Cardiac septum (tissue), 1 donor: ENCODE measurements around the gene LONRF2. TPM values are rescaled to one million over a fixed set of nuclear protein-coding genes. Genes with fewer than 3 reads are reported as not detected.
"Not testable (repeated sequence)": the region's sequence is repeated elsewhere in the genome, so short reads cannot be mapped to it uniquely, and the experiment has no call there.

Source experiments
- DNase-seq: peaks from one replicate; pipeline ENCODE4 v3.0.0-alpha.2; 2020; ENCODE audit warnings: low spot score
- intact Hi-C: fragments of 100-400 bp; cut with DNase I; formaldehyde crosslinking; loops from one replicate; pipeline ENCODE4 v1.14.0; 2022
- long read RNA-seq: library from polyadenylated mRNA; unstranded; transcript quantifications from one replicate; pipeline ENCODE4 v2.0.0, GENCODE V29; 2021
- total RNA-seq: library from RNA; stranded (reverse); fragmentation: NEBNext Ultra II Directional; extraction: Animal tissue kit (Norgen Biotek cat#: 25700); gene quantifications from one replicate; pipeline ENCODE4 v1.2.1, GENCODE V29; 2021
- donor health status: DM: no; HTN: no; CAD: no.

The LONRF2 gene
- 24.5 TPM for total RNA-seq
- long read RNA-seq, full-length matches to known transcripts: 7 of 34 reads
- long read RNA-seq, partial matches to known transcripts: 2 of 34 reads
- long read RNA-seq, other reads (novel, unspliced or antisense): 25 of 34 reads

- intact Hi-C loops: loop anchor here (5.0 kb wide), 2 partner anchors 95 to 240 kb away; partner anchors contain the start of genes CHST10 and PDCL3
- peak; percentile 77 for DNase-seq
These were observed at the start of gene LONRF2 for GRCh38 chr2:100321866-100322820. TSS of gene LONRF2 (minus strand) at chr2:100322501. CDS start at chr2:100322093, 408 bp downstream.

- intact Hi-C loops: no loop called here
- DNase-seq: no peak
These were observed 44.9 kb upstream of the LONRF2 start for GRCh38 chr2:100367163-100367562.

- intact Hi-C loops: no loop called here
These were observed 43.1 kb upstream of the LONRF2 start for GRCh38 chr2:100365434-100365833.

GRCh38 chr2:100362269-100362668 is 40.0 kb upstream of the LONRF2 start:
- DNase-seq, intact Hi-C loops: not testable (repeated sequence)

More at GRCh38 chr2:100365434-100365833, 43.1 kb upstream of the LONRF2 start:
- no peak for DNase-seq

DNA sequence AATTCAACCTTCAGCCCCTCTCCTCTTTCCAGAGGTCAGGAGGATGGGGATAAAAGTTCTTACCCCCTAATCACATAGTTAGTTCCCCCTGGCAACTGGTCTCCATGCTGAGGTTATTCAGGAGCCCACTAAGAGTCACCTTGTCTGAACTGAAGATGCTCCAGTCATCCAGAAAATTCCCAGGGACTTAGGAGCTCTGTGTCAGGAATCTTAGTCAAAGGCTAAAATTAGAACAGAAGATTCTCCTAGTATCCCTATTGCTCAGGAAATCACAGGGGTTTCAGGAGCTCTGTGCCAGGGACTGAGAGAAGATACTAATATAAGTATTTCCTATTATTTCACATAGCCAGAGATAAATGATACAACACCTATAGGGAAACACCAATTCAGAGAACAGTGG is 37.3 kb upstream of the LONRF2 start:
- intact Hi-C loops: no loop called here

DNA sequence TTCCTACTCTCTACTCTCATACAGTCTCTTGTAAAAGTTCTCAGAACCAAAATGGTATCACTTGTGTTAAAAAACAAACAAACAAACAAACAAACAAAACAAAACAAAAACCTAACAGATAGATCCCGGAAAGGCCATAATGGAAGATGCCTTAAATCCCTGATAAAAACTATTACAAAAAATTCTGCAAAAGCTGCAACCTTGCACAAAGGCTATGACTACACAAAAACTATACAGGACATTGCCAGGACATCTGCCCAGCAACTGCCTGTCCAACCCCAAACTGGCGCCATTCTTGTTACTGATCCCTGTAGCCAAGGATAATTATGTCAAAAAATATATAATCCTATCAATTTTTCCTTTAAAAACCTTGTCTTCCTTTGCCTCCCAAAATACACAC is 36.3 kb upstream of the LONRF2 start:
- DNase-seq: no peak
- intact Hi-C loops: no loop called here

More for the DNA sequence above, 37.3 kb upstream of the LONRF2 start:
- DNase-seq: no peak

DNA sequence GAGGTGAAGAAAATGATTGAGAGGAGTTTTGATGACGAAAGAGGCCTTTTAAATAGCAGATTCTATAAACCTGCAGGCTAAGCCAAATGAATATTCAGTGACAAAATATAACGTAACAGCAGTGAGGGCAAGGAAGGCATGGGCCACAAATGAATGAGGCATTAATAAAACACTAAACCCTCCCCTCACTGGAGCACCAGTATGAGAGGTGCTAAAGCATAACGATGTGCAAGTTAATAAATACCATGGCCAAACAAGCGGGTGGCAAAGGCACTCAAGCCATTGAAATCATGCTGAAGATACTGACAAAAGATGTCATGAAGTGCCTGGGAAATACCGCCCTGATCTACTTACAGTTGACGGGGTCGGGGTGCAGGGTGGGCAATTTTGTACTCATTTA is 30.2 kb upstream of the LONRF2 start:
- DNase-seq: no peak
- intact Hi-C loops: no loop called here

GRCh38 chr2:100350661-100351185 is 28.4 kb upstream of the LONRF2 start:
- intact Hi-C loops: no loop called here
- no peak for DNase-seq

- DNase-seq, intact Hi-C loops: not testable (repeated sequence)
These were observed 22.8 kb upstream of the LONRF2 start for GRCh38 chr2:100345144-100345543.

DNA sequence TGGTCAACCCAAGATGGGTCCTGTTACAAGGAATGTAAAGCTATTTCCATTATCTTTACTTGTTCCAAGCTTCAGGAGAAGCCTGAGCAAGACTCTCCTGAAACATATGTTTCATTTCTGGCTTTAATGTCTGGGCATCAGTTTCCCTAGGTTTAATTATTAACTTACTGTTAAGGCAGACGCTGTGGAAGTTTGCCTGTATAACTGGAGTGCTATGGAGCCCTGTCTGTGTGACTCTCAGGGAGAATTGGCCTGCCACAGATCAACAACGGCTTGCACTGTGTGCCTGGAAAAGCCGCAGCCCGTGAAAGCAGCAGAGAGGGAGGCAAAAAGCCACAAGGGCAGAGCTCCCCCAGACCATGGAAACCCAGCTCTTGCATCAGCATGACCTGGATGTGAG is 22.1 kb upstream of the LONRF2 start:
- intact Hi-C loops: no loop called here
- DNase-seq: no peak

GRCh38 chr2:100342466-100342865 is 20.2 kb upstream of the LONRF2 start:
- DNase-seq, intact Hi-C loops: not testable (repeated sequence)

GRCh38 chr2:100339823-100340222 is 17.5 kb upstream of the LONRF2 start:
- intact Hi-C loops: no loop called here
- no peak for DNase-seq

- DNase-seq: no peak
- intact Hi-C loops: no loop called here
These were observed 12.6 kb upstream of the LONRF2 start for GRCh38 chr2:100334929-100335328.

GRCh38 chr2:100327742-100328141 is 5.4 kb upstream of the LONRF2 start:
- no peak for DNase-seq
- intact Hi-C loops: no loop called here

- no peak for DNase-seq
- intact Hi-C loops: loop anchor here (5.0 kb wide), 2 partner anchors 96 to 241 kb away; partner anchors contain the start of genes CHST10 and PDCL3
These were observed 979 bp downstream of the LONRF2 start for GRCh38 chr2:100321179-100321865.

GRCh38 chr2:100320547-100321178 is 1.6 kb downstream of the LONRF2 start:
- intact Hi-C loops: loop anchor here (5.0 kb wide), 2 partner anchors 97 to 242 kb away; partner anchors contain the start of genes CHST10 and PDCL3
- DNase-seq: no peak

DNA sequence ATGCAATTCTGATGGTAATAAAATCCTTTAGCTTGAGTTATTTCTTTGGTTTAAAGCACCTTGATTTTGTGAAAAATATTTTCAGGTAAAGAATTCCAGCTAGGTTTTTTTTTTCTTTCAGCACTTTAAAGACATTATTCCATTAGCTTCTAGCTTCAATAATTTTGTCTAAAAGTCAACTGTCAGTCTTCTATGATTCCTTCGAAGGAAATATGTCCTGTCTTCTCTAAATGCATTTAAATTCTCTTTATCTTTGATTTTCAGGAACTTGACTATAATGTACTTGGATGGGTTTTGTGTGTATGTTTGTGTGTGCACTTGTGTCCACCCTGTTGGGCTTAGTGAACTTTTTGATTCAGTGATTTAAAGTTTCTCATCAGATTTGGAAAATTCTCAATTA is 4.7 kb downstream of the LONRF2 start:
- DNase-seq: no peak
- intact Hi-C loops: no loop called here

- intact Hi-C loops: no loop called here
- DNase-seq: no peak
These were observed 12.2 kb downstream of the LONRF2 start for GRCh38 chr2:100309973-100310719.

GRCh38 chr2:100309311-100309710 is 13.0 kb downstream of the LONRF2 start:
- intact Hi-C loops: no loop called here
- DNase-seq: no peak
